ENCODE measurements around the gene EFNA4.

- no peak for TF ChIP-seq CTCF (IDR thresholded peaks at IDR 0.05)
- no peak for TF ChIP-seq POLR2AphosphoS5 (IDR thresholded peaks at IDR 0.05)
- TF ChIP-seq EP300 (IDR thresholded peaks at IDR 0.05), result no peak
Measured at GRCh38 chr1:155080312-155081228, 17.0 kb downstream of the EFNA4 start.
